Fibroblast of lung (primary cell): ENCODE results near the gene ZDHHC11.
"Not testable (repeated sequence)": the region's sequence is repeated elsewhere in the genome, so short reads cannot be mapped to it uniquely, and the experiment has no call there.

Experiments
- CTCF ChIP-seq, 2 donors: IDR thresholded peaks in 1 of 2; conservative IDR thresholded peaks in 1 of 2; 1 replicate in 1 of 2; 2 replicates in 1 of 2; pipeline ENCODE4 v1.5.1; 2011 to 2012; ENCODE audit warnings: low read length in 2 of 2, control low read depth in 1 of 2, inconsistent platforms in 1 of 2, low read depth in 1 of 2, mild to moderate bottlenecking in 1 of 2
- EZH2 ChIP-seq: IDR thresholded peaks from 2 replicates; pipeline ENCODE4 v1.5.1; 2012; ENCODE audit warnings: low read length, control low read depth, mild to moderate bottlenecking; ENCODE audit errors: missing control alignments

- not testable (repeated sequence) for TF ChIP-seq CTCF (conservative IDR thresholded peaks at IDR 0.05 in 1 of 2, IDR thresholded peaks at IDR 0.05 in 1 of 2; ENCODE audit: low read depth in 1 of 2, low read length in 2 of 2); EZH2
Measured at GRCh38 chr5:813575-813974, 37.2 kb downstream of the ZDHHC11 start.
